MM.1S (cell line): Measurements from ENCODE around the gene SDHA.

Source experiments
- DNase-seq: peaks from one replicate; pipeline ENCODE4 v3.0.0-alpha.2; 2015
- H2AFZ ChIP-seq: fragments of 300-600 bp; sonication (generic); 2 replicates; pipeline ENCODE4 v1.6.0; 2016; ENCODE audit warnings: antibody characterized with exemption, low read length
- H3F3A ChIP-seq: fragments of 300-600 bp; sonication (generic); 2 replicates; pipeline ENCODE4 v1.6.1; 2016; ENCODE audit warnings: mild to moderate bottlenecking, antibody characterized with exemption, low read length, moderate library complexity, mixed read lengths; ENCODE audit not compliant: insufficient read depth
- H3K27ac ChIP-seq: fragments of 300-600 bp; sonication (generic); 2 replicates; pipeline ENCODE4 v1.5.1; 2016; ENCODE audit warnings: mild to moderate bottlenecking, low read length
- H3K27me3 ChIP-seq: fragments of 300-600 bp; sonication (generic); replicated peaks from 2 replicates; pipeline ENCODE4 v1.6.0; 2016; ENCODE audit warnings: low read length; ENCODE audit not compliant: insufficient read depth
- H3K36me3 ChIP-seq: fragments of 300-600 bp; sonication (generic); replicated peaks from 2 replicates; pipeline ENCODE4 v1.6.1; 2016; ENCODE audit warnings: mild to moderate bottlenecking, low read length, mixed read lengths; ENCODE audit not compliant: insufficient read depth
- H3K4me1 ChIP-seq: fragments of 300-600 bp; sonication (generic); 2 replicates; pipeline ENCODE4 v1.6.1; 2016; ENCODE audit warnings: low read length, mixed read lengths
- H3K4me2 ChIP-seq: fragments of 300-600 bp; sonication (generic); 2 replicates; pipeline ENCODE4 v1.6.0; 2016; ENCODE audit warnings: low read depth, low read length
- H3K4me3 ChIP-seq: fragments of 300-600 bp; sonication (generic); 2 replicates; pipeline ENCODE4 v1.5.1; 2016; ENCODE audit warnings: low read length, mixed read lengths
- H3K79me2 ChIP-seq: fragments of 300-600 bp; sonication (generic); 2 replicates; pipeline ENCODE4 v1.6.1; 2016; ENCODE audit warnings: mixed run types, low read length, mixed read lengths
- H3K9ac ChIP-seq: fragments of 300-600 bp; sonication (generic); 2 replicates; pipeline ENCODE4 v1.6.1; 2016; ENCODE audit warnings: low read length, mixed read lengths
- H3K9me2 ChIP-seq: fragments of 300-600 bp; sonication (generic); replicated peaks from 2 replicates; pipeline ENCODE4 v1.6.1; 2016; ENCODE audit warnings: mild to moderate bottlenecking, low read length, mixed read lengths; ENCODE audit not compliant: insufficient read depth
- H3K9me3 ChIP-seq: fragments of 300-600 bp; sonication (generic); replicated peaks from 2 replicates; pipeline ENCODE4 v1.6.1; 2016; ENCODE audit warnings: mild to moderate bottlenecking, low read length, mixed read lengths; ENCODE audit not compliant: insufficient read depth
- H4K20me1 ChIP-seq: fragments of 300-600 bp; sonication (generic); 2 replicates; pipeline ENCODE4 v1.6.1; 2016; ENCODE audit warnings: mild to moderate bottlenecking, low read length, moderate library complexity, mixed read lengths; ENCODE audit not compliant: insufficient read depth
- CTCF ChIP-seq: fragments of 300-600 bp; sonication (generic); IDR thresholded peaks from 2 replicates; pipeline ENCODE4 v1.5.1; 2016; ENCODE audit warnings: antibody characterized with exemption, low read length, mixed read lengths
- EZH2 ChIP-seq: fragments of 300-600 bp; sonication (generic); optimal IDR thresholded peaks from 2 replicates; pipeline ENCODE3; 2017; ENCODE audit warnings: low read depth, mild to moderate bottlenecking, antibody characterized with exemption, low read length, mixed read lengths
- EZH2phosphoT487 ChIP-seq: fragments of 300-600 bp; sonication (generic); IDR thresholded peaks from 2 replicates; pipeline ENCODE4 v1.6.1; 2018; ENCODE audit warnings: antibody characterized with exemption, low read length

SDHA gene

DNA sequence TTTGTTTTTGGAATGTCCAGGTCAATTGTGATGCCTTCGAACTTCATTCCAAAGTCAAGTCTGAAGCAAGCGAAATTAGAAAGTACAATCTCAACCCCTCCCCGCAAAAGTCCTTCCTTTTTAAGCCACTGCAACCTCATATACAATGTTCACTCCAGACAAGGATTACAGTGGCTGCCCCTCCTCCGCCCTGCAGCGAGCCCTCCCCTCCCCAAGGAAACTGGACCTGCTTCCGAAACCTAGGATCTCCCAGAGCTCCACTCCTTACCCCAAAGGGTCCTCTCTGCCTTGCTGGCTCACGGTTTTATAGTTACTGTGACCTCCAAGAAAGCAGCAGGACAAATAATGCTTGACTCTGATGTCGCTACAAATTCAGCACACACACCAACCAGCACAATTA, 16.4 kb upstream of the SDHA start:
- H3K9me3 ChIP-seq, result no peaks in the 10 kb centered on the region
- H3K36me3 ChIP-seq, result 0 out of 2 replicates have a peak, but pooled peaks cover 3% of the 10 kb centered on the region
- no peak for DNase-seq
- H3F3A ChIP-seq, result no peaks in the 10 kb centered on the region
- H3K9ac ChIP-seq, result no peak overlapping the region
- TF ChIP-seq EZH2phosphoT487 (no peak), EZH2 (no peak), CTCF (no peak)
- no peak overlapping the region for H3K27ac ChIP-seq
- no peak overlapping the region for H2AFZ ChIP-seq
- H3K4me1 ChIP-seq, result no peaks in the 10 kb centered on the region
- H3K27me3 ChIP-seq, result no peaks in the 10 kb centered on the region
- no peak overlapping the region for H3K4me2 ChIP-seq
- no peaks in the 10 kb centered on the region for H4K20me1 ChIP-seq
- H3K4me3 ChIP-seq, result no peak overlapping the region
- peaks cover 14% of the 10 kb centered on the region; the same call in 1 of the 2 replicates for H3K79me2 ChIP-seq
- no peaks in the 10 kb centered on the region for H3K9me2 ChIP-seq

DNA sequence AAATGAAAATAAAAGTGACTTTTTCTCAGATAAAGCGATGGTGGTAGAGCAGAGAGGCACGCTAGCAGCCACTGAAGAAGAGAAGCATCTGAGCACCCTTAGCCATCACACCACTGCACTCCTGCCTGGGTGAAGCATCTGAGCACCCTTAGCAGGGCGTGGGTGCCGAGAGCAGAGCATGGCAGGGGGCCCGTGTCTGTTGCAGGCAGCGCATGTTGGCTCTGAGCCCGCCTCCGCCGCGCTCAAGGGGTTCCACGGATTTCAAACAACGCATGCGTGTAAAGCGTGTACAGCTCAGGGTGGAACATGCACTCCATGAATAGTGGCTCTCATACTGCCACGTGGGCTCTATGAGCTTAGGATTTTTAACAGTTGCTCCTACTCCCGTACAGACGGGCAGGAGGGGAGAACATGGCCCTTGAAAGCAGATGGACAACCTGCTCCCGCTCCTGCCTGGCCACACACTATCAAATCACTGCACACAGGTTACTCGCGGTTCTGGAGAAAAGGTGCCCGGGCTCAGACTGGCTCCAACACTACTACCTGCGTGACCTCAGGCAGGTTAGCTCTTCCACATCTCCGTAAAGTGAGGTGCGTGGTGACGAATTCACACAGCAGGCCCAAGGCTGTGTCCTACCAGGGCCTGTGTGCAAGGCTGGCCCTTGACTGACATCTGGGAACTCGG, 14.7 kb upstream of the SDHA start:
- no peaks in the 10 kb centered on the region for H4K20me1 ChIP-seq

GRCh38 chr5:204001-204400, 14.1 kb upstream of the SDHA start:
- no peaks in the 10 kb centered on the region for H4K20me1 ChIP-seq
- H3F3A ChIP-seq, result no peaks in the 10 kb centered on the region
- TF ChIP-seq EZH2, result no peak
- no peak for TF ChIP-seq CTCF
- TF ChIP-seq EZH2phosphoT487, result no peak
- H3K27me3 ChIP-seq, result no peaks in the 10 kb centered on the region
- H2AFZ ChIP-seq, result no peak overlapping the region
- no peak for DNase-seq
- no peak overlapping the region for H3K4me2 ChIP-seq
- peaks cover 36% of the 10 kb centered on the region for H3K79me2 ChIP-seq
- no peaks in the 10 kb centered on the region for H3K9me3 ChIP-seq
- no peak overlapping the region for H3K27ac ChIP-seq
- H3K4me3 ChIP-seq, result no peak overlapping the region
- 0 out of 2 replicates have a peak, but pooled peaks cover 3% of the 10 kb centered on the region for H3K36me3 ChIP-seq
- H3K4me1 ChIP-seq, result no peaks in the 10 kb centered on the region
- no peak overlapping the region for H3K9ac ChIP-seq
- H3K9me2 ChIP-seq, result no peaks in the 10 kb centered on the region

More for the DNA sequence above, 14.7 kb upstream of the SDHA start:
- H3K4me3 ChIP-seq, result no peak overlapping the region
- H3K79me2 ChIP-seq, result peaks cover 31% of the 10 kb centered on the region
- H3K4me2 ChIP-seq, result no peak overlapping the region
- no peak for DNase-seq
- TF ChIP-seq EZH2phosphoT487, result no peak
- TF ChIP-seq EZH2, result no peak
- TF ChIP-seq CTCF, result no peak
- no peaks in the 10 kb centered on the region for H3K27me3 ChIP-seq
- H3K9me2 ChIP-seq, result no peaks in the 10 kb centered on the region
- H3K9ac ChIP-seq, result no peak overlapping the region
- H3K36me3 ChIP-seq, result 0 out of 2 replicates have a peak, but pooled peaks cover 3% of the 10 kb centered on the region
- no peaks in the 10 kb centered on the region for H3F3A ChIP-seq
- H3K4me1 ChIP-seq, result no peaks in the 10 kb centered on the region
- no peaks in the 10 kb centered on the region for H3K9me3 ChIP-seq
- H2AFZ ChIP-seq, result no peak overlapping the region
- no peak overlapping the region for H3K27ac ChIP-seq
